Measurements from ENCODE around the gene CIAPIN1. TPM values are rescaled to one million over a fixed set of nuclear protein-coding genes. Genes with fewer than 3 reads are reported as not detected.
"Not testable (repeated sequence)": the region's sequence is repeated elsewhere in the genome, so short reads cannot be mapped to it uniquely, and the experiment has no call there.

CIAPIN1 gene
- total RNA-seq, 1 donor from 2014 or later: 90.9 TPM

- FAIRE-seq: no peak
- no peak for DNase-seq (ENCODE audit: low spot score in 2 of 2)
Measured at GRCh38 chr16:57411362-57411976, 35.7 kb downstream of the CIAPIN1 start.

- DNase-seq (ENCODE audit: low spot score in 2 of 2): no peak
- FAIRE-seq: no peak
Measured at GRCh38 chr16:57409870-57410587, 37.2 kb downstream of the CIAPIN1 start.

GRCh38 chr16:57409065-57409464 lies 38.1 kb downstream of the CIAPIN1 start:
- FAIRE-seq (no peak), DNase-seq (ENCODE audit: low spot score in 2 of 2) (no peak)

GRCh38 chr16:57407521-57408353 lies 39.4 kb downstream of the CIAPIN1 start:
- FAIRE-seq: no peak

GRCh38 chr16:57406881-57407280 lies 40.3 kb downstream of the CIAPIN1 start:
- FAIRE-seq (no peak), DNase-seq (ENCODE audit: low spot score in 2 of 2) (no peak)

More at GRCh38 chr16:57407521-57408353, 39.4 kb downstream of the CIAPIN1 start:
- DNase-seq (ENCODE audit: low spot score in 2 of 2): no peak

- FAIRE-seq (no peak), DNase-seq (ENCODE audit: low spot score in 2 of 2) (no peak)
Measured at GRCh38 chr16:57405097-57405496, 42.1 kb downstream of the CIAPIN1 start.

GRCh38 chr16:57403965-57404817 lies 43.0 kb downstream of the CIAPIN1 start, which contains the start of gene CCL17:
Gene CCL17 (plus strand): TSS chr16:57404767. CDS start chr16:57413933, 9,166 bp downstream.
- no peak for FAIRE-seq
- no peak for DNase-seq (ENCODE audit: low spot score in 2 of 2)

- FAIRE-seq: no peak
- no peak for DNase-seq (ENCODE audit: low spot score in 2 of 2)
Measured at GRCh38 chr16:57401943-57402640, 45.1 kb downstream of the CIAPIN1 start.

- not testable (repeated sequence) for FAIRE-seq; DNase-seq (ENCODE audit: low spot score in 2 of 2)
Measured at GRCh38 chr16:57397493-57397892, 49.7 kb downstream of the CIAPIN1 start.

- no peak for FAIRE-seq
- DNase-seq (ENCODE audit: low spot score in 2 of 2): no peak
Measured at GRCh38 chr16:57396786-57397185, 50.4 kb downstream of the CIAPIN1 start.

- no peak for DNase-seq (ENCODE audit: low spot score in 2 of 2)
- no peak for FAIRE-seq
Measured at GRCh38 chr16:57395026-57395425, 52.2 kb downstream of the CIAPIN1 start.

- no peak for FAIRE-seq
- DNase-seq (ENCODE audit: low spot score in 2 of 2): no peak
Measured at GRCh38 chr16:57394444-57394843, 52.7 kb downstream of the CIAPIN1 start.

- FAIRE-seq: no peak
Measured at GRCh38 chr16:57392694-57393093, 54.5 kb downstream of the CIAPIN1 start.

GRCh38 chr16:57391708-57392107 lies 55.5 kb downstream of the CIAPIN1 start:
- DNase-seq (ENCODE audit: low spot score in 2 of 2): no peak
- FAIRE-seq: no peak

More at GRCh38 chr16:57392694-57393093, 54.5 kb downstream of the CIAPIN1 start:
- no peak for DNase-seq (ENCODE audit: low spot score in 2 of 2)

- no peak for DNase-seq (ENCODE audit: low spot score in 2 of 2)
- FAIRE-seq: no peak
Measured at GRCh38 chr16:57391300-57391699, 55.9 kb downstream of the CIAPIN1 start.

GRCh38 chr16:57390636-57391295 lies 56.4 kb downstream of the CIAPIN1 start:
- no peak for FAIRE-seq
- DNase-seq (ENCODE audit: low spot score in 2 of 2): no peak

- FAIRE-seq (no peak), DNase-seq (ENCODE audit: low spot score in 2 of 2) (no peak)
Measured at GRCh38 chr16:57389087-57389468, 58.1 kb downstream of the CIAPIN1 start.

GRCh38 chr16:57388359-57389086 lies 58.7 kb downstream of the CIAPIN1 start:
- FAIRE-seq: no peak
- no peak for DNase-seq (ENCODE audit: low spot score in 2 of 2)

Measured in frontal cortex (tissue), 4 donors.